OCI-LY7 (cell line): ENCODE results near the gene CERS6.

Source experiments
- CTCF ChIP-seq: fragments of 200-600 bp; sonication (generic); conservative IDR thresholded peaks from 2 replicates; pipeline ENCODE4 v1.5.1; 2014; ENCODE audit warnings: mild to moderate bottlenecking, antibody characterized with exemption, low read length, moderate library complexity, mixed read lengths
- EZH2phosphoT487 ChIP-seq: fragments of 200-600 bp; sonication (generic); IDR thresholded peaks from 2 replicates; pipeline ENCODE4 v1.6.1; 2018; ENCODE audit warnings: low read depth, borderline replicate concordance, mild to moderate bottlenecking, mixed run types, antibody characterized with exemption, low read length, moderate library complexity, mixed read lengths

- TF ChIP-seq CTCF (no peak), EZH2phosphoT487 (no peak)
These were observed 319.8 kb downstream of the CERS6 start for GRCh38 chr2:168775837-168776236.
